ENCODE data around the gene TFAP2B. TPM values are rescaled to one million over a fixed set of nuclear protein-coding genes. Genes with fewer than 3 reads are reported as not detected.

Gene TFAP2B
- total and polyA plus RNA-seq, 4 donors, result 0.02 TPM; not detected in 3

- ATAC-seq (ENCODE audit: insufficient read depth, low FRiP score), result no peak
- Histone ChIP-seq H3K36me3 (ENCODE audit: control insufficient read depth in 4 of 4, insufficient read depth in 4 of 4, low read length in 4 of 4) (no peaks in the 10 kb centered on the region), H3K4me3 (no peak overlapping the region), H3K27ac (ENCODE audit: low read depth in 1 of 2, low read length in 1 of 2) (no peak overlapping the region), H3K4me1 (ENCODE audit: control insufficient read depth in 5 of 5, insufficient read depth in 5 of 5, low read length in 5 of 5) (no peaks in the 10 kb centered on the region), H3K27me3 (ENCODE audit: control insufficient read depth in 3 of 3, insufficient read depth in 3 of 3, low read length in 2 of 3) (no peaks in the 10 kb centered on the region), H3K9ac (ENCODE audit: insufficient read depth in 1 of 2, low read length in 2 of 2) (no peak overlapping the region), H3K9me3 (ENCODE audit: control insufficient read depth in 4 of 4, insufficient read depth in 3 of 4, low read length in 3 of 4) (no peaks in the 10 kb centered on the region)
- peak; percentile 33 to 72 (median 71) for DNase-seq
- 0 to 1% methylated on average over 3 of the region's 3 CpGs for WGBS, 2 donors
- TF ChIP-seq CTCF (IDR thresholded peaks at IDR 0.05; ENCODE audit: control extremely low read depth, extremely low read depth), result peak; percentile 36
These were observed 26.7 kb upstream of the TFAP2B start for GRCh38 chr6:50791900-50792508.

- Histone ChIP-seq H3K4me3 (no peak overlapping the region), H3K4me1 (ENCODE audit: control insufficient read depth in 5 of 5, insufficient read depth in 5 of 5, low read length in 5 of 5) (no peaks in the 10 kb centered on the region), H3K9ac (ENCODE audit: insufficient read depth in 1 of 2, low read length in 2 of 2) (no peak overlapping the region), H3K27ac (ENCODE audit: low read depth in 1 of 2, low read length in 1 of 2) (no peak overlapping the region), H3K36me3 (ENCODE audit: control insufficient read depth in 4 of 4, insufficient read depth in 4 of 4, low read length in 4 of 4) (no peaks in the 10 kb centered on the region), H3K9me3 (ENCODE audit: control insufficient read depth in 4 of 4, insufficient read depth in 3 of 4, low read length in 3 of 4) (no peaks in the 10 kb centered on the region), H3K27me3 (ENCODE audit: control insufficient read depth in 3 of 3, insufficient read depth in 3 of 3, low read length in 2 of 3) (no peaks in the 10 kb centered on the region)
- 42 to 64% methylated on average over 1 of the region's 1 CpG for WGBS, 2 donors
- ATAC-seq (ENCODE audit: insufficient read depth, low FRiP score), result no peak
- DNase-seq, result no peak
- no peak for TF ChIP-seq CTCF (IDR thresholded peaks at IDR 0.05; ENCODE audit: control extremely low read depth, extremely low read depth)
These were observed 25.9 kb upstream of the TFAP2B start for GRCh38 chr6:50792771-50793170.

GRCh38 chr6:50795574-50795973 lies 23.1 kb upstream of the TFAP2B start:
- H3K36me3 ChIP-seq (ENCODE audit: control insufficient read depth in 4 of 4, insufficient read depth in 4 of 4, low read length in 4 of 4), result no peaks in the 10 kb centered on the region
- no peak overlapping the region for H3K27ac ChIP-seq (ENCODE audit: low read depth in 1 of 2, low read length in 1 of 2)
- 61 to 69% methylated on average over 5 of the region's 5 CpGs for WGBS, 2 donors
- H3K9me3 ChIP-seq (ENCODE audit: control insufficient read depth in 4 of 4, insufficient read depth in 3 of 4, low read length in 3 of 4), result no peaks in the 10 kb centered on the region
- H3K27me3 ChIP-seq (ENCODE audit: control insufficient read depth in 3 of 3, insufficient read depth in 3 of 3, low read length in 2 of 3), result no peaks in the 10 kb centered on the region
- H3K4me1 ChIP-seq (ENCODE audit: control insufficient read depth in 5 of 5, insufficient read depth in 5 of 5, low read length in 5 of 5), result no peaks in the 10 kb centered on the region
- no peak overlapping the region for H3K9ac ChIP-seq (ENCODE audit: insufficient read depth in 1 of 2, low read length in 2 of 2)
- H3K4me3 ChIP-seq, result no peak overlapping the region
- no peak for TF ChIP-seq CTCF (IDR thresholded peaks at IDR 0.05; ENCODE audit: control extremely low read depth, extremely low read depth)
- ATAC-seq (ENCODE audit: insufficient read depth, low FRiP score) (no peak), DNase-seq (no peak)

GRCh38 chr6:50804283-50804682 lies 14.4 kb upstream of the TFAP2B start:
- H3K9ac ChIP-seq (ENCODE audit: insufficient read depth in 1 of 2, low read length in 2 of 2), result no peak overlapping the region
- no peak overlapping the region for H3K4me3 ChIP-seq
- no peaks in the 10 kb centered on the region for H3K36me3 ChIP-seq (ENCODE audit: control insufficient read depth in 4 of 4, insufficient read depth in 4 of 4, low read length in 4 of 4)
- peaks cover 0 to 4% (median 0%) of the 10 kb centered on the region in 5 donors for H3K4me1 ChIP-seq (ENCODE audit: control insufficient read depth in 5 of 5, insufficient read depth in 5 of 5, low read length in 5 of 5)
- DNase-seq (no peak), ATAC-seq (ENCODE audit: insufficient read depth, low FRiP score) (no peak)
- no peaks in the 10 kb centered on the region for H3K27me3 ChIP-seq (ENCODE audit: control insufficient read depth in 3 of 3, insufficient read depth in 3 of 3, low read length in 2 of 3)
- H3K9me3 ChIP-seq (ENCODE audit: control insufficient read depth in 4 of 4, insufficient read depth in 3 of 4, low read length in 3 of 4), result no peaks in the 10 kb centered on the region
- no peak overlapping the region for H3K27ac ChIP-seq (ENCODE audit: low read depth in 1 of 2, low read length in 1 of 2)
- TF ChIP-seq CTCF (IDR thresholded peaks at IDR 0.05; ENCODE audit: control extremely low read depth, extremely low read depth), result no peak
